Measurements from ENCODE around the gene APOB. TPM values are rescaled to one million over a fixed set of nuclear protein-coding genes. Genes with fewer than 3 reads are reported as not detected.

The APOB gene
- total RNA-seq, 3 donors from 2014 or later: 3.2 to 5.6 (median 4.3) TPM

GRCh38 chr2:20962939-20963557 lies 80.8 kb downstream of the APOB start:
- Histone ChIP-seq H3K27ac (no peak overlapping the region), H3K36me3 (no peaks in the 10 kb centered on the region), H3K9me3 (no peaks in the 10 kb centered on the region), H3K4me3 (no peak overlapping the region), H3K27me3 (peaks cover 0 to 5% of the 10 kb centered on the region in 2 donors), H3K4me1 (no peaks in the 10 kb centered on the region)
- peak; percentile 39 to 74 for DNase-seq (ENCODE audit: low spot score in 2 of 2)
- TF ChIP-seq, protein P1, sequence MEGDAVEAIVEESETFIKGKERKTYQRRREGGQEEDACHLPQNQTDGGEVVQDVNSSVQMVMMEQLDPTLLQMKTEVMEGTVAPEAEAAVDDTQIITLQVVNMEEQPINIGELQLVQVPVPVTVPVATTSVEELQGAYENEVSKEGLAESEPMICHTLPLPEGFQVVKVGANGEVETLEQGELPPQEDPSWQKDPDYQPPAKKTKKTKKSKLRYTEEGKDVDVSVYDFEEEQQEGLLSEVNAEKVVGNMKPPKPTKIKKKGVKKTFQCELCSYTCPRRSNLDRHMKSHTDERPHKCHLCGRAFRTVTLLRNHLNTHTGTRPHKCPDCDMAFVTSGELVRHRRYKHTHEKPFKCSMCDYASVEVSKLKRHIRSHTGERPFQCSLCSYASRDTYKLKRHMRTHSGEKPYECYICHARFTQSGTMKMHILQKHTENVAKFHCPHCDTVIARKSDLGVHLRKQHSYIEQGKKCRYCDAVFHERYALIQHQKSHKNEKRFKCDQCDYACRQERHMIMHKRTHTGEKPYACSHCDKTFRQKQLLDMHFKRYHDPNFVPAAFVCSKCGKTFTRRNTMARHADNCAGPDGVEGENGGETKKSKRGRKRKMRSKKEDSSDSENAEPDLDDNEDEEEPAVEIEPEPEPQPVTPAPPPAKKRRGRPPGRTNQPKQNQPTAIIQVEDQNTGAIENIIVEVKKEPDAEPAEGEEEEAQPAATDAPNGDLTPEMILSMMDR (IDR thresholded peaks at IDR 0.05): peak; percentile 51 to 81 (median 80)
- TF ChIP-seq POLR2A (IDR thresholded peaks at IDR 0.05): no peak
- intact Hi-C loops (cut with DNase I; ENCODE audit: low total_unique reads): loop anchor here (10.0 kb wide), 1 partner anchor 298 kb away; the partner anchor contains the start of gene GDF7

DNA sequence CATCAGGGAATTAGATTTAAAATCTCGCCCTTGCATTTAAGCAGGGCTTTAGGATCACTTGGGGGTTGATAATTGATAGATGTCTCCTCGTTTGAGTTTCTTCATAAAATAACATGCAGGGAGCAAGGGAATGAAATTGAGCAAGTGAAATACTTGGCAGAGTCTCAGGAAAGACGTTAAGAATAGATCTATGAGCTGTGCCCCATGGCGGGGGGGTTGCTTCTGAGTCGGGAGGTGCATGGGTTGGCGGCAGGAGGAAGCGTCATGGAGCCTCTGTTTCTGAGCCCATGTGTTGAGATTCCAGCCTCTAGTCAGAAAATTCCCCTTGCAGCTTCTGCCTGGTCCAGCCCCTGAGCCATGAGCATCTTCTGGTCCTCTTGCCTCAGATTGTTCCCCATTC lies 82.0 kb downstream of the APOB start:
- Histone ChIP-seq H3K27me3 (peaks cover 0 to 5% of the 10 kb centered on the region in 2 donors), H3K36me3 (no peaks in the 10 kb centered on the region), H3K4me3 (no peak overlapping the region), H3K4me1 (no peaks in the 10 kb centered on the region), H3K27ac (no peak overlapping the region), H3K9me3 (no peaks in the 10 kb centered on the region)
- TF ChIP-seq POLR2A (IDR thresholded peaks at IDR 0.05) (no peak), POLR2AphosphoS5 (IDR thresholded peaks at IDR 0.05) (no peak)
- TF ChIP-seq, protein P1 (IDR thresholded peaks at IDR 0.05): no peak
- no peak for DNase-seq (ENCODE audit: low spot score in 2 of 2)
- intact Hi-C loops (cut with DNase I; ENCODE audit: low total_unique reads): loop anchor here (10.0 kb wide), 1 partner anchor 297 kb away; the partner anchor contains the start of gene GDF7

GRCh38 chr2:20960003-20960402 lies 83.9 kb downstream of the APOB start:
- intact Hi-C loops (cut with DNase I; ENCODE audit: low total_unique reads): loop anchor here (10.0 kb wide), 1 partner anchor 295 kb away; the partner anchor contains the start of gene GDF7

DNA sequence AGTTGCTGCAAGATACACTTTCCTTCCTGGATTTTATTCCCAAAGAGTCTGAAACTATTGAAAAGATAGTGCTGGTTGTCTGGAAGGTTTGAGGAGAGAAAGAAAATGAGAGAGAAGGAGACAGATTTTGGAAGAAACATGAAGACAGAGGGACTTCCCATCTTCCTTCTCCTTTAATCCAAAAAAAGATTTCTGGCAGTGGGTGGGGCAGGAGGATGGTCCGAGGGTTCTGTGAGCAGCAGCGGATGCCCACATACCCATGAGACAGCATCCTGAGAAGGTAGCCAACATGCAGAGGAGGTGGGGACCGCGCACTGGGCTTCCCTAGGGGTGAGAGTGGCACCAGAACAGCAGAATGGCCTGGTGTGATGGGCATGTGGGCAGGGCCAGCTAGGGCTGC lies 84.6 kb downstream of the APOB start:
- intact Hi-C loops (cut with DNase I; ENCODE audit: low total_unique reads): no loop called here
- no peaks in the 10 kb centered on the region for H3K36me3 ChIP-seq
- H3K4me3 ChIP-seq: no peak overlapping the region
- peaks cover 0 to 1% of the 10 kb centered on the region in 2 donors for H3K27me3 ChIP-seq
- no peak for DNase-seq (ENCODE audit: low spot score in 2 of 2)
- no peaks in the 10 kb centered on the region for H3K4me1 ChIP-seq
- TF ChIP-seq POLR2AphosphoS5 (IDR thresholded peaks at IDR 0.05): no peak
- no peak for TF ChIP-seq POLR2A (IDR thresholded peaks at IDR 0.05)
- TF ChIP-seq, protein P1 (IDR thresholded peaks at IDR 0.05): no peak
- no peaks in the 10 kb centered on the region for H3K9me3 ChIP-seq
- no peak overlapping the region for H3K27ac ChIP-seq

More at GRCh38 chr2:20960003-20960402, 83.9 kb downstream of the APOB start:
- no peak for DNase-seq (ENCODE audit: low spot score in 2 of 2)
- TF ChIP-seq POLR2AphosphoS5 (IDR thresholded peaks at IDR 0.05): no peak
- TF ChIP-seq POLR2A (IDR thresholded peaks at IDR 0.05): no peak
- TF ChIP-seq, protein P1 (IDR thresholded peaks at IDR 0.05): no peak
- peaks cover 0 to 5% of the 10 kb centered on the region in 2 donors for H3K27me3 ChIP-seq
- H3K27ac ChIP-seq: no peak overlapping the region
- H3K36me3 ChIP-seq: no peaks in the 10 kb centered on the region
- no peaks in the 10 kb centered on the region for H3K4me1 ChIP-seq
- H3K9me3 ChIP-seq: no peaks in the 10 kb centered on the region
- H3K4me3 ChIP-seq: no peak overlapping the region

DNA sequence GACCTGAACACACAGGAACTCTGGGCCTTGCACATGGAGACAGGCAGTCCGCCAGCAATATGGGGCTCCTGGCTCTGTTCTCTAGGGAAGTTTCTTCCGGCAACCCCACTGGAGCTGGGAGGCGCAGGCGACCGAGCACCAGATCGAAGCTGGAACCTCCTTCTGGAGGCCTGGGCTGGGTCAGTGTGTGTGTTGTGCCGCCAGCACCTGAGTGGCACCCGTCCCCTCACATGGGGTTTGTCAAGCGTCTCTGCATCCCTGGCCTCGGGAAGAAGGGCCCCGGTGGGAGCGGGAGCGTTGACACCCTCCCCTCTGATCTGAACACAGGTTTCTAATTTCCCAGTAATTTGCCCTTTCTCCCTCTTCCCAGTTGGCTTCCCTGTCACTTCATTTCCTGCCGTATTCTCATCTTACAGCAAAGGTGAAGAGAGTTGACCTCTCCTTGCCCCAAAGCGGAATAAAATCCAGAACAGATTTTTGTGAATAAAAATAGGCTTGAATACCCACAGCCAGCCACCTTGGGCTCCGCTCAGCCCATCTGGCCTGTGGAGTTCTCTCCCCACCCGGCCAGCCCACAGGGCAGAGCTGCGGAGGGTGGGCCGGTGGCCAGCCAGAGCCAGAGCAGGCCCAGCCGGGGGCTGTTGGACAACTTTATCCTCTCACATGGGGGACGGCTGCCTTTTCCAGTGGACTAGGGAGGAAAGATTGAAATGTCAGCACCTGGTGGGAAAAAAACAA lies 85.9 kb downstream of the APOB start:
- Histone ChIP-seq H3K9me3 (no peaks in the 10 kb centered on the region), H3K27ac (no peak overlapping the region), H3K4me1 (no peaks in the 10 kb centered on the region), H3K4me3 (no peak overlapping the region), H3K36me3 (no peaks in the 10 kb centered on the region), H3K27me3 (no peaks in the 10 kb centered on the region)
- TF ChIP-seq, protein P1 (IDR thresholded peaks at IDR 0.05): no peak
- TF ChIP-seq POLR2A (IDR thresholded peaks at IDR 0.05) (no peak), POLR2AphosphoS5 (IDR thresholded peaks at IDR 0.05) (no peak)
- intact Hi-C loops (cut with DNase I; ENCODE audit: low total_unique reads): no loop called here
- no peak for DNase-seq (ENCODE audit: low spot score in 2 of 2)

Data from breast epithelium (tissue), 4 donors.